GM18873 (cell line): ENCODE results near the gene INO80.

Source experiments
- ATAC-seq: cut with Tn5 transposase; IDR thresholded peaks from one replicate; pipeline ENCODE4 v1.9.1; 2021; ENCODE audit warnings: mild to moderate bottlenecking, moderate library complexity, moderate number of reproducible peaks; ENCODE audit not compliant: unreplicated experiment, low FRiP score

Gene INO80

DNA sequence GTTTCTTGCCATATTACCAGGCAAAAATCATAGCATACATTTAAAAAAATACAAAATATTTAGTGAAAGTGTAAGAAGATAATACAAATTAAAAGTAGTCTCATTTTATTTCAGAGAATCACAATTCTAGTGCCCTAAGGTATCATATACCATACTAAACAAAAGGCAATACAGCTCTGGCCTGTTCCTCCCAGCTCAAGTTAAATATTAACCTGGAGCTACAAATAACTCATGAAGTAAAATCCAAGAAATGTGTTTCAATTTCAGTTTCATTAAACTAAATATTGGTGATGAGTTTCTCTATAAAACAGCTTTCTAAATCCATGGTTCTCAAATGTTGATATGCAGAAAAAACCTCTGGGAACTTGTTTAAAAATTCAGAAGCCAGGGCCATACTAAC, 67.7 kb downstream of the INO80 start:
- no peak for ATAC-seq

GRCh38 chr15:41047474-41047873, 68.6 kb downstream of the INO80 start:
- ATAC-seq = no peak

DNA sequence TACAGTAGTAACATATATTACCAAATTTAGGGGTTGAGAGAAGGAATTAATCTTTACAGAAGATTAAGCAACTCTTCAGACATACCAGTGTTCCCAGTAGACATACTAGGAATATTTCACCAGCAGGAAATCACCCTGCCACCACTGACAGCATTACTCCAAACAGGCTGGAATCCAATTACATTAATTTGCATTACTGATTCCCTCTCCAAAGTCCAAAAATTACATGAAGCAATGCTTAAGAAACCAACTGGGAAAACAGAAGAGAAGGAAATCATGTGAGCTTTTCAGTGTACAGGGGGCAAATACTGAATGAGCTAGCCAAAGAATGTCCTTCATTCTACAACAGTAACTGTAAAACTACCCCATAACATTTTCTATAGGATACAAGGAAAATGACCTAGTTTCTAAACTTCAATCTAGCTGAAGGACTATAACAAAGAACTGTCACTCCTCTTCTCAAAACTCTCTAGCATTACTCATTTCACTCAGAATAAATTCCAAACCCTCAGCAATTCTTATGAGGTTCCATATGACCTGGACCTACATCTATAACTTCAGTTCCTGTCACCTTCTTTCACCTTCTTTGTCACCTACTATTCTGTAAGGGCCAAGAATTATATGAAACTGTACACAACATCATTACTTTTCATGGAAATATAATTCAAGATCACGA, 72.7 kb downstream of the INO80 start:
- ATAC-seq = no peak

GRCh38 chr15:41042851-41043250, 73.2 kb downstream of the INO80 start:
- ATAC-seq = no peak

DNA sequence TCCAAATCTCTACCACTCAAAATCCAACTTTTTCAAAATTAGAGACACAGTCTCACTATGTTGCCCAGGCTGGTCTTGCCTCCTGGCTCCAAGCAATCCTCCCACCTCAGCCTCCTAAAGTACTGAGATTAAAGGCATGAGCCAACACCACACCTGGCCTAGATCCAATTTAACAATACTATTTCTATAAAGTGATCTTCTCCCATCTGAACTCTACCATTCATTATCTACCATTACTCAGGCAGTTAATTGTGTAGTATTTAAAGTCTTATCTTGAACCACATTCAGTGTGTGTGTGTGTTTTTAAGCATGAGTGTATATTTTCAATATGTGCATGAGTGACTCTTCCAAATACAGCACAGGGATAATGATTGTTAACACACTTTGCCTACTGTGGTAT, 77.0 kb downstream of the INO80 start:
- no peak for ATAC-seq

- no peak for ATAC-seq
Measured at GRCh38 chr15:41032079-41032328, 84.1 kb downstream of the INO80 start.

GRCh38 chr15:41031232-41032078, 84.6 kb downstream of the INO80 start:
- no peak for ATAC-seq

DNA sequence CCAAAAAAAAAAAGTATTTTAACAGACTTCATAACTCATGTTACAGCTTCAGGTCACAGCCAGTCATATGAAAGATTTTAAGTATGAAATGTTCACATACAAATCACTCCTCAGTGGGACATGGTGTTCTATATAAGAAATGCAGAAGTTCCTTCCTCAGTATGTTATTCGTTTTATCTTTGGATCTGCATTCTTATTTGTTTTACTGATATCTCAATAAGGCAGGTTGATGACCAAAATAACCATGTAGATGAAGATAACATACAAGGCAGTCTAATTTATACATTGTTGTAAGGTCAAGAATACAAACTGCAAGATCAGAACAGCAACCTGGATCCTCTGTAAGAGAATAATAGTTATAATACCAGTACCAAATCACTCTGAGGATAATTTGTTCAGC, 87.2 kb downstream of the INO80 start:
- no peak for ATAC-seq

- ATAC-seq = no peak
Measured at GRCh38 chr15:41025393-41025792, 90.7 kb downstream of the INO80 start.

DNA sequence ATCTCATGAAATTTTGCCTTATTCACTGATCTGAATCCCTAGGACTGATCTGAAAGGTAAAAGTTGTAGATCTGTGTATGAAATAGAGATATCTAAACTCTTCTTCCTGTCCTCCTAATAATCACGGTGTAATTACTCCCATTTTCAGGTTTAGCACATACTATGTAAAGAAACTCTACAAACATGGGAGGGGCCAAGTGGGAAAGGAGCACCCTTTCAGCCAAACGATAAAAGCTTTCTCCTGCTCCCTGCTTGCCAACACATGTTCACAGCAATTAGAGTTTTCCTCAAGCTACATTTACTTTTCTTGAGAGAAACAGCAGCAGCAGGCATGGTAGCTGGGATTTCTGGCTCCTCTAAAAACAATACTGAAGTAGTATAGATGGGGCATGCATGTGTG, 91.2 kb downstream of the INO80 start:
- ATAC-seq = no peak

DNA sequence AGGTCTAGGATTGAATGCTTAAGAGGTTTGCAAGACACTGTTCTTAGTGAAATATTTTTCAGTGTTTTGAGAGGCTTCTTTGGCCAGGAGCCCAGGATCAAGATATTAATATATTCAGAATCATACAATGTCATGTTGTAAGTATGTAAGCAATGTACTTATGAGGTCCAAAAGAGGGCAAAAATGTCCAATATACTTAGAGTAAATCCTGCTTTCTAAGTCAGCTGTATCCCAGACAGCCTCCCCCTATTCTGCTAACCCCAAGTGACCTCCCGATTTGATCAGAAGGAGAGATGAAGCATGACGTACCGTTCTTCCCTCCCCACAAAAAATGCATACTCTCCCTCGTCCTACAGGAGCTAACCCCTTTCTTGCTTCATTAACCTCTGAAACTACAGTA, 91.9 kb downstream of the INO80 start:
- ATAC-seq = no peak

GRCh38 chr15:41022487-41023090, 93.5 kb downstream of the INO80 start:
- no peak for ATAC-seq

DNA sequence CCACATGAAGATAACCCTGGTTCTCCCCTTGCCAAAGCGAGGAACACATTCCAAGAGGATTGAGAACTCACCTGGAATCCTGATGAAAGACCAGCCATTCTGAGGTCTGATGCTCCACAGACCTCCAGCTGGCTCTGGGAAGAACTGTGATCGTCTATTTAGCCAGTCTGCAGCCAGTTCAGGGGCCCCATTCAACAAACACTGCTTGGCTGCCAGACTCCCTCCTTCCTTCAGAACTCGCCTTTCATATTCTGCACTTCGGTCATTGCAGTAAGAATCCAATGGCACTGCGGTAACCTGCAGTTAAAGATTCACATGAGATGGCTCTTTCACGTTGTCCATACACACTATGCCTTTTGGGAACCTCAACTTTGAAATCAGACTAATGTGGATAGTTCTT, 95.3 kb downstream of the INO80 start:
- no peak for ATAC-seq

DNA sequence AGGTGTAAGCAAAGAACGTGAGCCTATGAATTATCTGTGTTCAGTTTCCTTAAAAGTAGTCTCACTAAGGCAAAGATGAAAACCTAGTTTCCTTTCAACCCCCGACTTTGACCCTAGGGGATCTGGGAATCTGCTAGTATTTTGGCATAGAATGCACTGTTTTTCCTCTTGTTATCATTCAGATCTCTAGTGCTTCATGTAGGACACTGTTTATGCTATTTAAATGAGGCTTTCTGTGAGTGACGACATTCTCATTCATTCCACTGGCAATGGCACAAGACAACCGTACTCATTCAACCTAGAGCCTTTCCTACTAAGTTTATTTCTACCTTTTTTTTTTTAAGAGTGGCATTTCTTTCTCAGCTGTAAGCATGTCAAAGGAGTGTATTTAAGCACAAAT, 95.8 kb downstream of the INO80 start:
- no peak for ATAC-seq

- no peak for ATAC-seq
Measured at GRCh38 chr15:41019174-41019573, 96.9 kb downstream of the INO80 start.

- ATAC-seq = no peak
Measured at GRCh38 chr15:41018534-41018933, 97.5 kb downstream of the INO80 start.

GRCh38 chr15:41017066-41017735, 98.9 kb downstream of the INO80 start:
- no peak for ATAC-seq

DNA sequence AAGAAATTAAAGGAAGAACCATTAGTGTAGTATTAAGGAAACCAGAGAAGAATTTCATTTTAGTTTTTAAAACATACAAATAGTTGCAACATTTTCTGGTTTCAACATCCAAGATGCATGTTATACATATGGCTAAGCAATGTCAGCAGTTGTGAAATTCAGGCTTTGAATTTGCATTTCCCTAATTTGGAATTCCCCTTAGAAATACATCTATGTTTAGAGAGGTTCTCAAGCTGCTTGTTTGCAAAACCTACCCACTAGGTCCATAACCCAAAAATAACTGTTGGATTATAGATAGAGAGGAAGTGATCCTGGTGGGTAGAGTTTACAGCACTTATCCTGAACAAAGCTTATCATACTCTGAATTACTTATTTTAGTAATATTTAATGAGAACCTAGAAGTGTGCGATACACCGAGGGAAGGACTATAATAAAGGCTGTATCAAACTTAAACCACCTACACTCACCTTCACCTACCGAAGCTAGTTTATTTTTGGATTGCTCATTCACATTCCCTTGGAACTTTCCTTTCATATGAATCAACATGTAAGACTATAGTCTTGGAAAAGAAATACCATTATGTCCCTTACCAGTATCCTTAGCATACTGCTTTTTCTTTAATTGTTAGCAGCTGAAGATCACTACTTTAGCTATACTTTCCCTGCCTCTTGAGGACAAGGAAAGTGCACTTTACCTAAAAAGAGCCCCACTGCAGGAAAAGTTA, 102.2 kb downstream of the INO80 start:
- no peak for ATAC-seq

GRCh38 chr15:41011055-41011815, 104.8 kb downstream of the INO80 start:
- no peak for ATAC-seq

DNA sequence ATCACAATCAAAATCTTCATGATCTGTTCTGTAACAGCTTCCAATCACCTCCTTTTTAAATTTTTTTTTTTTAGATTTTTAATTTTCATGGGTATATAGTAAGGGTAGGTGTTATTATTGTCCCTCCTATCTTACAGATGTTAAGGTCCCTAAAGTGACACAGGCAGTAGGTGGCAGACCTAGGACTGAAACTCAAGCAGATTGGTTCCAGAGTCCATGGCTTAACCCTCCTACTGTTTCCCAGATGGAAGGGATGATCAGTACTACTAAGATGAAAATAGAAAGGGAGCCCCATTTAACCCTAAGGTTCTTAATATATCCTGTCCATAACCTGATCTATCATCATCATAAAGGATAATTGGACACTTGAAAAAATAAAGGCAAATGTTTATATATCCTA, 105.7 kb downstream of the INO80 start:
- ATAC-seq = no peak
